Measurements from ENCODE around the gene TTC3. TPM values are rescaled to one million over a fixed set of nuclear protein-coding genes. Genes with fewer than 3 reads are reported as not detected.

Gene TTC3
- total and polyA plus RNA-seq, 9 of the 15 experiments (the other 6 are each of a cell fraction or from before 2014, with no cell fraction given) = 17.5 to 92.0 (median 59.5) TPM

DNA sequence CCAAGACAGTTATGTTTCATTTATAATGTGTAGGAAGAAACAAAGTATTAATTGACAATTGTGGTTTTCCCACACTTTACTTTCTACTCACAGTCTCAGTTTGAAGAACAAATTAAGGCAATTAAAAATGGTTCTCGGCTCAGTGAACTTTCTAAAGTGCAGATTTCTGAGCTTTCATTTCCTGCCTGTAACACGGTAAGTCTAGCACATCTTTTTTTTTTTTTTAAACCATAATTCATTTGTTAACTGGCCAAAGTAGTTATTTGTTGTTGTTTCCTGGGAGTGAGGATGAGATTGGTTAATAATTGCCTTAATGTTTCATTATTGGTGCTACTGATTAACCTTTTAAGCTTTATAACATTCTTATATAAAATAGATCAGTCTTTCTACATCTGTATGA is 119.0 kb downstream of the TTC3 start (continued):
- no peak for TF ChIP-seq TCF7 (IDR thresholded peaks at IDR 0.05; ENCODE audit: borderline replicate concordance)

DNA sequence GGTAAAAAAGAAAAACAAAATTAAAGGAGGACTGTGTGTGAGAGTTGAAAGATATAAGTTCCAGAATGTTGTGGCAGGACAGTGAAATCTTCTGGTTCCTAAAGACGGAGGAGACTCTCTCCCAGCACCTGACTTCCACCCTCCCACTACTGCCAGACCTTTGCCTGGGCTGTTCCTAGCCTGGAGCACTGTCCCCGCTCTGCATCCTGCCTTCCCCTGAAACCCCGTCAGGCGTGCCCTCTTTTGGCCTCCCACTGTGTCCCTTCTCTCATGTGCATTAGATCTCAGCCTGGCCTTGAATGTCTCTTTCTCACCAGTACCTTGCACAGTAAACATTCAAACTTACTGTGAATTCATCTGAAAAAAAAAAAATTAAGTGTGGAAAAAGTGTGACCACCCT is 120.0 kb downstream of the TTC3 start:
- no peak for ATAC-seq
- Histone ChIP-seq H3K27me3 (ENCODE audit: control insufficient read depth in 2 of 2, insufficient read depth in 2 of 2, low read length in 2 of 2) (no peaks in the 10 kb centered on the region), H3K79me2 (ENCODE audit: control insufficient read depth, insufficient read depth, low read length) (no peaks in the 10 kb centered on the region), H4K20me1 (replicated peaks; ENCODE audit: control insufficient read depth, insufficient read depth, low read length) (no peaks in the 10 kb centered on the region), H3K4me3 (no peak overlapping the region), H3K36me3 (ENCODE audit: control insufficient read depth, insufficient read depth, low read length) (peaks cover 85% of the 10 kb centered on the region), H3K4me1 (replicated peaks in 1 of 2; ENCODE audit: control insufficient read depth in 2 of 2, insufficient read depth in 2 of 2, low read length in 2 of 2) (peaks cover 0 to 2% of the 10 kb centered on the region in 2 experiments; a peak in 1 of 5 replicates), H3K9me3 (replicated peaks; ENCODE audit: control insufficient read depth, insufficient read depth, low read depth, low read length) (no peaks in the 10 kb centered on the region), H2AFZ (ENCODE audit: low read depth, low read length) (no peak overlapping the region), H3K9me1 (ENCODE audit: control insufficient read depth, insufficient read depth, low read length) (no peaks in the 10 kb centered on the region), H3K4me2 (ENCODE audit: insufficient read depth, low read length) (no peak overlapping the region), H3K9ac (ENCODE audit: insufficient read depth in 1 of 2, low read depth in 2 of 2, low read length in 2 of 2) (no peak overlapping the region), H3K27ac (ENCODE audit: extremely low read depth, low read depth, low read length) (no peak overlapping the region)
- BruUV-seq (replicated peaks) = no TSS peak
- WGBS (ENCODE audit: insufficient coverage, low coverage, missing lambda C conversion rate) = 64% methylated on average over 4 of the region's 4 CpGs
- intact Hi-C loops (cut with micrococcal nuclease) = no loop called here
- TF ChIP-seq, protein P1, sequence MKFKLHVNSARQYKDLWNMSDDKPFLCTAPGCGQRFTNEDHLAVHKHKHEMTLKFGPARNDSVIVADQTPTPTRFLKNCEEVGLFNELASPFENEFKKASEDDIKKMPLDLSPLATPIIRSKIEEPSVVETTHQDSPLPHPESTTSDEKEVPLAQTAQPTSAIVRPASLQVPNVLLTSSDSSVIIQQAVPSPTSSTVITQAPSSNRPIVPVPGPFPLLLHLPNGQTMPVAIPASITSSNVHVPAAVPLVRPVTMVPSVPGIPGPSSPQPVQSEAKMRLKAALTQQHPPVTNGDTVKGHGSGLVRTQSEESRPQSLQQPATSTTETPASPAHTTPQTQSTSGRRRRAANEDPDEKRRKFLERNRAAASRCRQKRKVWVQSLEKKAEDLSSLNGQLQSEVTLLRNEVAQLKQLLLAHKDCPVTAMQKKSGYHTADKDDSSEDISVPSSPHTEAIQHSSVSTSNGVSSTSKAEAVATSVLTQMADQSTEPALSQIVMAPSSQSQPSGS (CRISPR knock-in tag; IDR thresholded peaks at IDR 0.05) = no peak
- TF ChIP-seq GABPB1 (CRISPR knock-in tag; IDR thresholded peaks at IDR 0.05) = no peak
- TF ChIP-seq SRSF7 (optimal IDR thresholded peaks at IDR 0.05; ENCODE audit: low read depth, low read length) = no peak
- no peak for TF ChIP-seq ZNF347 (CRISPR knock-in tag; IDR thresholded peaks at IDR 0.05; ENCODE audit: low read depth)
- no peak for TF ChIP-seq NFE2 (IDR thresholded peaks at IDR 0.05; ENCODE audit: low read depth)
- no peak for TF ChIP-seq TBP (optimal IDR thresholded peaks at IDR 0.05; ENCODE audit: low read depth, low read length)
- TF ChIP-seq FOSL1 (tag; conservative IDR thresholded peaks at IDR 0.05) = no peak
- TF ChIP-seq, protein P2, sequence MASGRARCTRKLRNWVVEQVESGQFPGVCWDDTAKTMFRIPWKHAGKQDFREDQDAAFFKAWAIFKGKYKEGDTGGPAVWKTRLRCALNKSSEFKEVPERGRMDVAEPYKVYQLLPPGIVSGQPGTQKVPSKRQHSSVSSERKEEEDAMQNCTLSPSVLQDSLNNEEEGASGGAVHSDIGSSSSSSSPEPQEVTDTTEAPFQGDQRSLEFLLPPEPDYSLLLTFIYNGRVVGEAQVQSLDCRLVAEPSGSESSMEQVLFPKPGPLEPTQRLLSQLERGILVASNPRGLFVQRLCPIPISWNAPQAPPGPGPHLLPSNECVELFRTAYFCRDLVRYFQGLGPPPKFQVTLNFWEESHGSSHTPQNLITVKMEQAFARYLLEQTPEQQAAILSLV (tag; IDR thresholded peaks at IDR 0.05) = no peak
- TF ChIP-seq POU5F1 (IDR thresholded peaks at IDR 0.05; ENCODE audit: borderline replicate concordance, low read depth, low read length, partially characterized antibody) = no peak
- TF ChIP-seq SMAD3 (CRISPR knock-in tag; conservative IDR thresholded peaks at IDR 0.05) = no peak
- no peak for TF ChIP-seq ELF4 (CRISPR knock-in tag; IDR thresholded peaks at IDR 0.05)
- CTCF ChIA-PET (ENCODE audit: low intra/inter-chr PET ratio) = no interaction called here
- DNase-seq (ENCODE audit: extremely low read depth in 1 of 4, low spot score in 3 of 4) = no peak
- FAIRE-seq = no peak
- in situ Hi-C loops (cut with MboI) = no loop called here
- POLR2A ChIA-PET = no interaction called here
